Esophagus squamous epithelium (tissue), 5 donors: ENCODE results near the gene ZSWIM8. TPM values are rescaled to one million over a fixed set of nuclear protein-coding genes. Genes with fewer than 3 reads are reported as not detected.

Experiments
- DNase-seq: peaks from one replicate; lab custom pipeline; 2025; lab: John Stamatoyannopoulos, UW
- H3K27ac ChIP-seq, 4 donors: fragments of 200-600 bp; sonication (generic); one replicate each; pipeline ENCODE4 v1.5.1; 2016 to 2019; ENCODE audit warnings: mild to moderate bottlenecking in 1 of 4
- H3K27me3 ChIP-seq, 4 donors: fragments of 200-600 bp; sonication (generic); 1 replicate in 3 of 4; 2 replicates in 1 of 4; pipeline versions ENCODE4 v1.5.1 to v1.6.0; 2017 to 2021; ENCODE audit warnings: antibody characterized with exemption in 1 of 4
- H3K36me3 ChIP-seq, 3 donors: fragments of 200-600 bp; sonication (generic); one replicate each; pipeline ENCODE4 v1.5.1; 2016 to 2019
- H3K4me1 ChIP-seq, 3 donors: fragments of 200-600 bp; sonication (generic); one replicate each; pipeline ENCODE4 v1.5.1; 2017 to 2019
- H3K4me3 ChIP-seq, 4 donors: fragments of 200-600 bp; sonication (generic); 1 replicate in 3 of 4; 2 replicates in 1 of 4; pipeline ENCODE4 v1.5.1; 2016 to 2019; ENCODE audit warnings: mild to moderate bottlenecking in 2 of 4, moderate library complexity in 1 of 4
- H3K9me3 ChIP-seq, 3 donors: fragments of 200-600 bp; sonication (generic); one replicate each; pipeline ENCODE4 v1.5.1; 2016 to 2019
- POLR2A ChIP-seq, 4 donors: fragments of 450-650 bp; IDR thresholded peaks; one replicate each; pipeline ENCODE4 v1.6.1; 2017; ENCODE audit warnings: antibody characterized with exemption in 4 of 4, mild to moderate bottlenecking in 4 of 4, moderate library complexity in 3 of 4
- WGBS, 2 donors: methylation state at CpG; one replicate each; pipeline ENCODE4 v1.1.5; 2018; 5-methylcytosine and 5-hydroxymethylcytosine counted together
- intact Hi-C: fragments of 100-400 bp; cut with DNase I; formaldehyde crosslinking; loops from one replicate; pipeline ENCODE4 v1.15.0; 2022
- total RNA-seq, 4 donors: library from RNA; depleted of rRNA; stranded (reverse); fragments of >200 nt; gene quantifications; one replicate each; pipeline ENCODE4 v1.1.0, GENCODE V29; 2016
- TF ChIP-seq, protein P1 (sequence below), 6 experiments: fragments of 450-650 bp in 4 of 6; fragments of 200-600 bp in 2 of 6; sonication (generic) in 2 of 6; IDR thresholded peaks; one replicate each; pipeline ENCODE4 v1.5.1; 2016 to 2019; ENCODE audit warnings: antibody characterized with exemption in 6 of 6, mild to moderate bottlenecking in 4 of 6, moderate library complexity in 4 of 6
- donor health status: DM: yes; HTN: yes; CAD: no.

Gene ZSWIM8
- total RNA-seq, 4 donors from 2014 or later, result 33.3 to 116 (median 83.9) TPM

DNA sequence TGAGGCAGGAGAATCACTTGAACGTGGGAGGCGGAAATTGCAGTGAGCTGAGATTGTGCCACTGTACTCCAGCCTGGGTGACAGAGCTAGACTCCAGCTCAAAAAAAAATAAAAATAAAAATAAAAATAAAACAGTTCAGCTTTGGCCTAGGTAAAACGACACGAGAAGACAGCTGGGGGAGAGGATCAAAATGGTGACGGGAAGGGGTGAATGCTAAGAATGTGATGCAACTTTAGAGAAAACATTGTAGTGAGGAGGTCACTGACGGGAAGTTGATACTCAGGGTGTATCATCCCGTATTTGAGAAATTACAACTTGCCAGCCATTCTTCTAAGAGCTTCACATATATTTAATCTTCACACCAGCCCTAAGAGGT lies 24.9 kb downstream of the ZSWIM8 start:
- Histone ChIP-seq H3K27ac (peak overlapping the region; percentile 91 to 97 (median 96)), H3K27me3 (no peaks in the 10 kb centered on the region), H3K36me3 (peaks cover 21 to 74% (median 28%) of the 10 kb centered on the region in 3 donors), H3K4me1 (peaks cover 9 to 77% (median 25%) of the 10 kb centered on the region in 3 donors), H3K9me3 (no peaks in the 10 kb centered on the region), H3K4me3 (peak overlapping the region; percentile 90 to 99 (median 97))
- TF ChIP-seq, protein P1, sequence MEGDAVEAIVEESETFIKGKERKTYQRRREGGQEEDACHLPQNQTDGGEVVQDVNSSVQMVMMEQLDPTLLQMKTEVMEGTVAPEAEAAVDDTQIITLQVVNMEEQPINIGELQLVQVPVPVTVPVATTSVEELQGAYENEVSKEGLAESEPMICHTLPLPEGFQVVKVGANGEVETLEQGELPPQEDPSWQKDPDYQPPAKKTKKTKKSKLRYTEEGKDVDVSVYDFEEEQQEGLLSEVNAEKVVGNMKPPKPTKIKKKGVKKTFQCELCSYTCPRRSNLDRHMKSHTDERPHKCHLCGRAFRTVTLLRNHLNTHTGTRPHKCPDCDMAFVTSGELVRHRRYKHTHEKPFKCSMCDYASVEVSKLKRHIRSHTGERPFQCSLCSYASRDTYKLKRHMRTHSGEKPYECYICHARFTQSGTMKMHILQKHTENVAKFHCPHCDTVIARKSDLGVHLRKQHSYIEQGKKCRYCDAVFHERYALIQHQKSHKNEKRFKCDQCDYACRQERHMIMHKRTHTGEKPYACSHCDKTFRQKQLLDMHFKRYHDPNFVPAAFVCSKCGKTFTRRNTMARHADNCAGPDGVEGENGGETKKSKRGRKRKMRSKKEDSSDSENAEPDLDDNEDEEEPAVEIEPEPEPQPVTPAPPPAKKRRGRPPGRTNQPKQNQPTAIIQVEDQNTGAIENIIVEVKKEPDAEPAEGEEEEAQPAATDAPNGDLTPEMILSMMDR (IDR thresholded peaks at IDR 0.05), result no peak
- no peak for TF ChIP-seq POLR2A (IDR thresholded peaks at IDR 0.05)
- intact Hi-C loops, result no loop called here
- DNase-seq, result no peak
- WGBS, 2 donors, result 56 to 60% methylated on average over 7 of the region's 7 CpGs

DNA sequence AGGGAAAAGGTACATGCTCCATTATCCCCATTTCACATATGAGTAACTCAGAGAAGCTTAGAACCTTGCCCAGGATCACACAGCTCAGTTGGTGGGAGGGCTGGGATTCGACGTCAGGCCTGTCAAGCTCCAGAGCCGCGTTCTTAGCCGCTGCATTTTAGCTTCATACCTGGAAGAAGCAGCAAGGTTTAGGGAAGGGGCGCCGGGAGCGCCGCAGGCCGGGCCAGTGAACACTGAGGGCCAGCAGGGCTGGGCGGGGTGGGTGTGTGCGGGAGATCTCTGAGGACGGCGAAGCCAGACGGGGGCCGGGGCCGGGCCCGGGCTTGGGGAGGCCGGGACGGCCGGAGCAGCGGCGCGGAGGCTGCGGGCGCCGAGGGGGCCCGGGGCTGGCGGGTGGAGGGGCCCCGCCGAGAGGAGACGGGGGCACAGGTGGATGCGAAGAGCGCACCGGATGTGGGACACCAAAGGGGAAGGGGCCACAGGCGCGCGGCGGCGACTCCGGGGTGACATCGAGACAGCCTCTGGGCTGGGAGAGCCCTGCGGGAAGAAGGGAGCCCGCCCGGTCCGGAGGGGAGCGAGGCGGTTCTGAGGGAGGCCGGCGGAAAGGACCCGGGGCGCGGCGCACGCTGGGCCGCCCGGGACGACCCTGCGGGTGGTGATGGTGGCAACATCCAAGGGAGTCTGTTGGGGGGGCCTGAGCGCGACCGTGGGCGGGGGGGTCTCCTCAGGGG lies 25.5 kb downstream of the ZSWIM8 start:
- intact Hi-C loops, result no loop called here
- Histone ChIP-seq H3K27me3 (no peaks in the 10 kb centered on the region), H3K27ac (peak overlapping the region; percentile 91 to 97 (median 96)), H3K9me3 (no peaks in the 10 kb centered on the region), H3K4me1 (peaks cover 9 to 82% (median 25%) of the 10 kb centered on the region in 3 donors), H3K36me3 (peaks cover 17 to 74% (median 24%) of the 10 kb centered on the region in 3 donors), H3K4me3 (peak overlapping the region; percentile 90 to 99 (median 97))
- DNase-seq, result no peak
- TF ChIP-seq, protein P1 (IDR thresholded peaks at IDR 0.05), result no peak
- no peak for TF ChIP-seq POLR2A (IDR thresholded peaks at IDR 0.05)
- WGBS, 2 donors, result 0 to 1% methylated on average over 5 to 14 of the region's 63 CpGs

DNA sequence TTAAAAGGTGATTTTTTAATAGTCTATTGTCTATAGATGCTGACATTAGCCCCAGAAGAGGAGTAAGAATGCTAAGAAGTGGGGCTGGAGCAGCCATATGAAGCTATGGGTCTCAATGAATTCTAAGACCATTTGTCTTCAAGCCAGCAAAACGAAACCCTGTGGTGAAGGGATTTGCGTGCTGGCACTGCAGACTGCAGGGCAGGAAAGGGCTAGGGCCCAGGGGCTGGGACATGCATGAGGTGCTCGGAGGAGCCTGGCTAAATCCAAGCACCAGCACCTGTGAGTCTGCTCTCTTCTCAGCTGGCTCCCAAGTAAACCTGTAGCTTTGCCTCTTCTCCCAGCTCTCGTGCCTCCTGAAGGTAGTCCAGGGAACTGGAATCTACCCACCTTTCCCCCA lies 27.3 kb downstream of the ZSWIM8 start:
- no peak for TF ChIP-seq POLR2A (IDR thresholded peaks at IDR 0.05)
- TF ChIP-seq, protein P1 (IDR thresholded peaks at IDR 0.05), result no peak
- peak overlapping the region in 2 of 4 donors; percentile 91 to 97 for H3K27ac ChIP-seq
- H3K4me1 ChIP-seq, result peaks cover 9 to 85% (median 35%) of the 10 kb centered on the region in 3 donors
- intact Hi-C loops, result no loop called here
- WGBS, 2 donors, result 46 to 58% methylated on average over 4 of the region's 4 CpGs
- H3K27me3 ChIP-seq, result no peaks in the 10 kb centered on the region
- no peak overlapping the region for H3K4me3 ChIP-seq
- peaks cover 8 to 74% (median 17%) of the 10 kb centered on the region in 3 donors for H3K36me3 ChIP-seq
- H3K9me3 ChIP-seq, result no peaks in the 10 kb centered on the region
- DNase-seq, result no peak

DNA sequence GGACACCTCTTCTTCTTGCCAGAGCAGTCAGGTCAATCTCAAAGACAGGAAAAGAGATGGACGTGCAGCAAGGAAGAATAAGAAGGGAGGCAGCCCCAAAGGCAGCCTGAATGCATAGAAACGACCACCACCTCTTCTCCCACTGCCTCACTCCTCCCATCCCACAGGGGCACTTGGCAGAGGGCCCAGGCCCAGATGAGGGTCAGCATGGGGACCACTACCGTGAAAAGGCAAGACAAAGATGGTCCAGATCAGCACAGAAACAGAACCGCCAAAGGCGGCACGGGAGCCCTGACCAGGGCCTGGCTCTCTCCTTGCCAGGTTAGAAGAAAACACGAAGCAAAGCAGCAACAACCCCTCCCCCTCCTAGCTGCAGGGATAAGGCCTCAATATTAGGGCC lies 27.9 kb downstream of the ZSWIM8 start:
- Histone ChIP-seq H3K4me1 (peaks cover 11 to 85% (median 40%) of the 10 kb centered on the region in 3 donors), H3K36me3 (peaks cover 2 to 74% (median 11%) of the 10 kb centered on the region in 3 donors), H3K27ac (no peak overlapping the region), H3K27me3 (no peaks in the 10 kb centered on the region), H3K9me3 (no peaks in the 10 kb centered on the region), H3K4me3 (no peak overlapping the region)
- intact Hi-C loops, result no loop called here
- DNase-seq, result no peak
- 51 to 82% methylated on average over 3 to 7 of the region's 7 CpGs for WGBS, 2 donors
- TF ChIP-seq POLR2A (IDR thresholded peaks at IDR 0.05), result no peak
- TF ChIP-seq, protein P1 (IDR thresholded peaks at IDR 0.05), result no peak

DNA sequence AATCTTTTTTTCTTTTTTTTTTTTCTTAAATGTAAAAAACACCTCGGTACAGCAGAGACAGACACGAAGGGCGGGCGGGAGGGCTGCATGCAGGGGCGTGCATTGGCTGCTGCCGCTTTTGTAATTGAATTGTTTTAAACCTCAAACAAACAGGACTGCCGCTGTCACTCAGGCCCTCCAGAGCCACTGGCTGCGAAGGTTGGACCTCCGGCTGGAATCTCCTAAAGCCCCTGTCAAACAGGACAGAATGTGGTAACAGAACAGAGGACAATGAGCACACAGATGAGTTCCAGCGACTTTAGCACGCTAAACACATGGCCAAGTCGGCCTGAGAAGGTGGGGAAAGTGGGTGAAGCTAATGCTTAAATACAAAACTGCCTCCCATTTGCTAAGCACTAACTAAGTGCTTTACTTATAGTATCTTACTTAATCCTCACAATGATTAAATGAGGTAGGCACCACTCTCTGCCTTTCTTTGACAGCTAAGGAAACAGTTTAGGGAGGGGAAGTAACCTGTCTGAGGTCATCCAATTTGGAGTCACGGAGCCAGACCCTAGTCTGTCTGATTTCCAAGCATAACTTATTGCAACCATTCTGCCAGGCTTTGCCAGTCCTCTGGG lies 29.0 kb downstream of the ZSWIM8 start:
- WGBS, 2 donors, result 65 to 86% methylated on average over 6 to 7 of the region's 13 CpGs
- Histone ChIP-seq H3K9me3 (no peaks in the 10 kb centered on the region), H3K4me3 (no peak overlapping the region), H3K27ac (no peak overlapping the region), H3K27me3 (no peaks in the 10 kb centered on the region), H3K4me1 (peaks cover 22 to 88% (median 50%) of the 10 kb centered on the region in 3 donors), H3K36me3 (peaks cover 0 to 72% (median 10%) of the 10 kb centered on the region in 3 donors)
- intact Hi-C loops, result no loop called here
- DNase-seq, result no peak
- no peak for TF ChIP-seq POLR2A (IDR thresholded peaks at IDR 0.05)
- TF ChIP-seq, protein P1 (IDR thresholded peaks at IDR 0.05), result no peak
